H9 (cell line): Measurements from ENCODE around the gene CAMK1G. TPM values are rescaled to one million over a fixed set of nuclear protein-coding genes. Genes with fewer than 3 reads are reported as not detected.

Source experiments
- DNase-seq: peaks from one replicate; pipeline ENCODE4 v3.0.0-alpha.2; 2017
- H2AFZ ChIP-seq: one replicate; pipeline ENCODE4 v1.6.1; 2013; ENCODE audit warnings: mild to moderate bottlenecking, low read length, control low read depth, moderate library complexity
- H2AK5ac ChIP-seq: 2 replicates; pipeline ENCODE4 v1.6.1; 2013; ENCODE audit warnings: low read length, control low read depth, mixed read lengths; ENCODE audit not compliant: insufficient read length
- H2BK120ac ChIP-seq: one replicate; pipeline ENCODE4 v1.6.1; 2013; ENCODE audit warnings: low read depth, mild to moderate bottlenecking, low read length, control low read depth, inconsistent platforms; ENCODE audit not compliant: poor library complexity, severe bottlenecking
- H2BK12ac ChIP-seq: 2 replicates; pipeline ENCODE4 v1.6.1; 2013; ENCODE audit warnings: low read length, control low read depth, mixed read lengths, low read depth; ENCODE audit not compliant: insufficient read length
- H2BK15ac ChIP-seq: 2 replicates; pipeline ENCODE4 v1.6.1; 2013; ENCODE audit warnings: low read depth, low read length, control low read depth
- H2BK20ac ChIP-seq: one replicate; pipeline ENCODE4 v1.6.1; 2013; ENCODE audit warnings: low read depth, mild to moderate bottlenecking, low read length, control low read depth, inconsistent platforms; ENCODE audit not compliant: poor library complexity, severe bottlenecking
- H2BK5ac ChIP-seq: 2 replicates; pipeline ENCODE4 v1.6.1; 2013; ENCODE audit warnings: low read length, control low read depth, mixed read lengths; ENCODE audit not compliant: insufficient read length
- H3K14ac ChIP-seq: 2 replicates; pipeline ENCODE4 v1.6.1; 2013; ENCODE audit warnings: low read length, control low read depth; ENCODE audit not compliant: insufficient read depth
- H3K18ac ChIP-seq: 2 replicates; pipeline ENCODE4 v1.6.1; 2013; ENCODE audit warnings: low read depth, mild to moderate bottlenecking, mixed read lengths, low read length, control low read depth; ENCODE audit not compliant: insufficient read length
- H3K23ac ChIP-seq: 2 replicates; pipeline ENCODE4 v1.6.1; 2013; ENCODE audit warnings: low read length, control low read depth, mixed read lengths, low read depth; ENCODE audit not compliant: insufficient read length
- H3K23me2 ChIP-seq: 2 replicates; pipeline ENCODE4 v1.6.1; 2013; ENCODE audit warnings: low read depth, mild to moderate bottlenecking, mixed read lengths, low read length, control low read depth; ENCODE audit not compliant: insufficient read length, poor library complexity, severe bottlenecking
- H3K27ac ChIP-seq: 2 replicates; pipeline ENCODE4 v1.5.1; 2013; ENCODE audit warnings: low read length, control low read depth, mixed read lengths, low read depth; ENCODE audit not compliant: insufficient read length
- H3K27me3 ChIP-seq: 2 replicates; pipeline ENCODE4 v1.6.1; 2013; ENCODE audit warnings: low read length, control low read depth, inconsistent platforms; ENCODE audit not compliant: insufficient read depth
- H3K4ac ChIP-seq: 2 replicates; pipeline ENCODE4 v1.6.1; 2013; ENCODE audit warnings: low read depth, mild to moderate bottlenecking, control low read depth, inconsistent platforms, low read length, moderate library complexity
- H3K4me1 ChIP-seq: 2 replicates; pipeline ENCODE4 v1.6.1; 2013; ENCODE audit warnings: low read length, control low read depth, inconsistent platforms; ENCODE audit not compliant: insufficient read depth
- H3K4me2 ChIP-seq: 2 replicates; pipeline ENCODE4 v1.6.1; 2013; ENCODE audit warnings: low read length, control low read depth, mixed read lengths; ENCODE audit not compliant: insufficient read length, insufficient read depth
- H3K56ac ChIP-seq: 2 replicates; pipeline ENCODE4 v1.6.1; 2013; ENCODE audit warnings: low read depth, mild to moderate bottlenecking, mixed read lengths, low read length, control low read depth; ENCODE audit not compliant: insufficient read length
- H3K79me1 ChIP-seq: 2 replicates; pipeline ENCODE4 v1.6.1; 2013; ENCODE audit warnings: low read depth, mild to moderate bottlenecking, moderate library complexity, low read length, control low read depth, inconsistent platforms; ENCODE audit not compliant: insufficient read depth, poor library complexity, severe bottlenecking
- H3K79me2 ChIP-seq: 2 replicates; pipeline ENCODE4 v1.6.1; 2013; ENCODE audit warnings: low read length, control low read depth, inconsistent platforms; ENCODE audit not compliant: insufficient read depth
- H3K9ac ChIP-seq: 2 replicates; pipeline ENCODE4 v1.6.1; 2013; ENCODE audit warnings: low read length, control low read depth, mixed read lengths; ENCODE audit not compliant: insufficient read length; ENCODE audit errors: extremely low read depth
- H3K9me3 ChIP-seq: one replicate; pipeline ENCODE4 v1.6.1; 2013; ENCODE audit warnings: low read depth, low read length, inconsistent platforms; ENCODE audit not compliant: control insufficient read depth
- H3T11ph ChIP-seq: one replicate; pipeline ENCODE4 v1.6.1; 2013; ENCODE audit warnings: mild to moderate bottlenecking, low read length, control low read depth, inconsistent platforms
- H4K20me1 ChIP-seq: one replicate; pipeline ENCODE4 v1.6.1; 2013; ENCODE audit not compliant: control insufficient read depth, insufficient read length, insufficient read depth
- H4K5ac ChIP-seq: 2 replicates; pipeline ENCODE4 v1.6.1; 2013; ENCODE audit warnings: low read depth, mild to moderate bottlenecking, mixed read lengths, low read length, control low read depth; ENCODE audit not compliant: insufficient read length
- H4K8ac ChIP-seq: replicated peaks from 2 replicates; pipeline ENCODE4 v1.6.1; 2013; ENCODE audit warnings: low read length, control low read depth, mixed read lengths, low read depth; ENCODE audit not compliant: insufficient read length
- H4K91ac ChIP-seq: 2 replicates; pipeline ENCODE4 v1.6.1; 2013; ENCODE audit warnings: low read depth, mild to moderate bottlenecking, moderate library complexity, mixed read lengths, low read length, control low read depth; ENCODE audit not compliant: insufficient read length
- H3K27ac Mint-ChIP-seq, 3 experiments: 2 replicates in 2 of 3; 3 replicates in 1 of 3; pipeline ENCODE4 v1.8.0; 2020 to 2021; ENCODE audit warnings: mixed read lengths in 3 of 3, mild to moderate bottlenecking in 1 of 3, moderate library complexity in 1 of 3
- H3K27me3 Mint-ChIP-seq: 2 replicates; pipeline ENCODE4 v1.8.0; 2021; ENCODE audit warnings: low read depth, mild to moderate bottlenecking, moderate library complexity, mixed read lengths
- H3K36me3 Mint-ChIP-seq, 3 experiments: 2 replicates in 2 of 3; 3 replicates in 1 of 3; pipeline ENCODE4 v1.8.0; 2020 to 2021; ENCODE audit warnings: low read depth in 3 of 3, mixed read lengths in 3 of 3; ENCODE audit not compliant: insufficient read depth in 1 of 3
- H3K4me1 Mint-ChIP-seq, 2 experiments: 2 replicates each; pipeline ENCODE4 v1.8.0; 2020; ENCODE audit warnings: mixed read lengths in 2 of 2
- H3K4me3 Mint-ChIP-seq, 2 experiments: 2 replicates in 1 of 2; 3 replicates in 1 of 2; pipeline ENCODE4 v1.8.0; 2020 to 2021; ENCODE audit warnings: mild to moderate bottlenecking in 2 of 2, mixed read lengths in 2 of 2, moderate library complexity in 1 of 2
- H3K9me3 Mint-ChIP-seq, 2 experiments: 2 replicates in 1 of 2; 3 replicates in 1 of 2; pipeline ENCODE4 v1.8.0; 2020; ENCODE audit warnings: mild to moderate bottlenecking in 2 of 2, mixed read lengths in 2 of 2, moderate library complexity in 1 of 2
- CTCF ChIP-seq: fragments of 200-600 bp; sonication (generic); conservative IDR thresholded peaks from 3 replicates; pipeline ENCODE4 v1.8.0; 2021; ENCODE audit warnings: antibody characterized with exemption, mild to moderate bottlenecking
- WGBS: extraction: QIAGEN DNeasy Blood & Tissue Kit; methylation state at CpG from one replicate; pipeline ENCODE4 v1.1.7; 2013; ENCODE audit warnings: missing lambda C conversion rate, low lambda C conversion rate, mixed read lengths; ENCODE audit not compliant: insufficient read length; ENCODE audit errors: extremely low coverage; 5-methylcytosine and 5-hydroxymethylcytosine counted together
- total RNA-seq: library from RNA; stranded (reverse); gene quantifications from 2 replicates; pipeline ENCODE4 v1.2.1, GENCODE V29; 2021

Gene CAMK1G
- total RNA-seq, 1 experiment from 2014 or later = 0.28 TPM

GRCh38 chr1:209612646-209613399 is 29.3 kb downstream of the CAMK1G start:
- Histone ChIP-seq H2BK20ac (no peak overlapping the region), H3K14ac (no peak overlapping the region; the same call in 1 of the 2 replicates), H3K4me1 (no peaks in the 10 kb centered on the region), H3K4me2 (no peak overlapping the region), H2BK12ac (no peak overlapping the region), H3K18ac (no peak overlapping the region), H3K27ac (no peak overlapping the region), H3K27me3 (no peaks in the 10 kb centered on the region), H4K91ac (no peak overlapping the region), H4K20me1 (no peaks in the 10 kb centered on the region), H3K9ac (no peak overlapping the region), H2AFZ (no peak overlapping the region), H3K23ac (no peak overlapping the region), H3K23me2 (no peaks in the 10 kb centered on the region), H3K79me1 (no peaks in the 10 kb centered on the region), H2AK5ac (no peak overlapping the region), H4K5ac (no peak overlapping the region), H2BK120ac (no peak overlapping the region), H3K79me2 (no peaks in the 10 kb centered on the region), H3K9me3 (no peaks in the 10 kb centered on the region), H3T11ph (no peak overlapping the region), H3K56ac (no peak overlapping the region), H4K8ac (no peak overlapping the region), H2BK15ac (no peak overlapping the region), H2BK5ac (no peak overlapping the region), H3K4ac (no peak overlapping the region)
- Mint-ChIP-seq H3K4me1 (peaks cover 0 to under 1% of the 10 kb centered on the region in 2 experiments; a peak in 1 of 4 replicates), H3K27me3 (peaks cover 7% of the 10 kb centered on the region), H3K9me3 (no peaks in the 10 kb centered on the region; a peak in 1 of 5 replicates), H3K4me3 (no peak overlapping the region), H3K27ac (no peak overlapping the region), H3K36me3 (no peaks in the 10 kb centered on the region; a peak in 2 of 7 replicates)
- DNase-seq = no peak
- no peak for TF ChIP-seq CTCF
- no CpG with 5 or more reads among the region's 12 CpGs for WGBS
